ENCODE data around the gene SYCP2.
"Not testable (repeated sequence)": the region's sequence is repeated elsewhere in the genome, so short reads cannot be mapped to it uniquely, and the experiment has no call there.

SYCP2 gene

GRCh38 chr20:59920944-59921343 is 12.5 kb downstream of the SYCP2 start:
- Histone ChIP-seq H3K36me3 (ENCODE audit: insufficient read depth, low read length) (no peaks in the 10 kb centered on the region), H3K4me3 (ENCODE audit: low read length) (no peak overlapping the region), H3K27me3 (ENCODE audit: insufficient read depth, low read length) (peaks cover 4% of the 10 kb centered on the region), H3K4me1 (ENCODE audit: insufficient read depth, low read length) (no peaks in the 10 kb centered on the region), H2AFZ (ENCODE audit: low read depth, low read length) (no peak overlapping the region), H3K9me3 (ENCODE audit: low read length) (no peaks in the 10 kb centered on the region)

- no peaks in the 10 kb centered on the region for H3K4me1 ChIP-seq (ENCODE audit: insufficient read depth, low read length)
- H2AFZ ChIP-seq (ENCODE audit: low read depth, low read length) = no peak overlapping the region
- H3K36me3 ChIP-seq (ENCODE audit: insufficient read depth, low read length) = no peaks in the 10 kb centered on the region
- H3K4me3 ChIP-seq (ENCODE audit: low read length) = no peak overlapping the region
- no peaks in the 10 kb centered on the region for H3K9me3 ChIP-seq (ENCODE audit: low read length)
- H3K27me3 ChIP-seq (ENCODE audit: insufficient read depth, low read length) = peaks cover 11% of the 10 kb centered on the region
Measured at GRCh38 chr20:59912609-59913008, 20.8 kb downstream of the SYCP2 start.

- H3K36me3 ChIP-seq (ENCODE audit: insufficient read depth, low read length) = no peaks in the 10 kb centered on the region
- H3K9me3 ChIP-seq (ENCODE audit: low read length) = no peaks in the 10 kb centered on the region
- peaks cover 11% of the 10 kb centered on the region for H3K27me3 ChIP-seq (ENCODE audit: insufficient read depth, low read length)
- H3K4me3 ChIP-seq (ENCODE audit: low read length) = no peak overlapping the region
- no peaks in the 10 kb centered on the region for H3K4me1 ChIP-seq (ENCODE audit: insufficient read depth, low read length)
- no peak overlapping the region for H2AFZ ChIP-seq (ENCODE audit: low read depth, low read length)
Measured at GRCh38 chr20:59911041-59911440, 22.4 kb downstream of the SYCP2 start.

- Histone ChIP-seq H3K9me3 (ENCODE audit: low read length) (no peaks in the 10 kb centered on the region), H3K27me3 (ENCODE audit: insufficient read depth, low read length) (peaks cover 11% of the 10 kb centered on the region), H2AFZ (ENCODE audit: low read depth, low read length) (no peak overlapping the region), H3K4me3 (ENCODE audit: low read length) (no peak overlapping the region), H3K36me3 (ENCODE audit: insufficient read depth, low read length) (no peaks in the 10 kb centered on the region), H3K4me1 (ENCODE audit: insufficient read depth, low read length) (no peaks in the 10 kb centered on the region)
Measured at GRCh38 chr20:59908855-59909254, 24.6 kb downstream of the SYCP2 start.

DNA sequence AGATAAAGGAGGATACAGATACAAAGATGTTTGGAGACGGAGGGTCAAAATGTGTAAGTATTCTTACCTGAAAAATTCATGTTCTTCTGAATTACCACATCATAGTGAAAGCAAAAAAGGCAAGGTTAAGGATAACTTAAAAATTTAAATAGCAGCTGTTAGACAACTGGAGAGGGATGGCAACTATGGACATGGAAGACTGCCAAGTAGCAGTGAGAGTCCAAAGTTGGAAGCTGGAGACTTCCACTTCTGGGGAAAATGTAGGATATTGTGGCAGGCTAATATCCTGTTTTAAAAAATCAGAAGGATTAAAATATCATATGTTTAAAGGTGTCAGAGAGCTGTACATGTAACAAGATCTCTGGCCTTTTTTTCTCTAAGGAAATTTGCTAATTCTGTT is 29.8 kb downstream of the SYCP2 start:
- peaks cover 10% of the 10 kb centered on the region for H3K27me3 ChIP-seq (ENCODE audit: insufficient read depth, low read length)
- no peak overlapping the region for H3K4me3 ChIP-seq (ENCODE audit: low read length)
- H2AFZ ChIP-seq (ENCODE audit: low read depth, low read length) = no peak overlapping the region
- H3K36me3 ChIP-seq (ENCODE audit: insufficient read depth, low read length) = no peaks in the 10 kb centered on the region
- H3K9me3 ChIP-seq (ENCODE audit: low read length) = no peaks in the 10 kb centered on the region
- H3K4me1 ChIP-seq (ENCODE audit: insufficient read depth, low read length) = no peaks in the 10 kb centered on the region

DNA sequence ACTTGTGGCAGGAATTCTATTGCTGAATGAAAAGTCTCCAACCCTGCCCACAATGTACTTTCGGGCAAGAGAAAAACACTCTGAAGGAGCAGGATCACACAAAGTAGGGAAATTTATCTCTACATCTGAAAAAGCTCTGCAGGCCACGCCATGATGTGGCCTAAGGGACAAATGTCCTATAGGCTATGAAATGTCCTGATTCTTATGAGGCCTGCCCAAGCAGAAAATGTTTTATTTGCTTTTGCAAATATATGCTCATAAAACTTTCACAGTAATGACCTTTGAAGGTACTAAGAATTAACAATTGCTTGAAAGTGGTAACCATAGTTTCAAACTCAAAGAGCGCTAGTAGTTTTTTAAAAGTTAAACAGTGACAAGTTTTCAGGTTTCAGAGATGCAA is 31.0 kb downstream of the SYCP2 start:
- no peaks in the 10 kb centered on the region for H3K4me1 ChIP-seq (ENCODE audit: insufficient read depth, low read length)
- no peak overlapping the region for H3K4me3 ChIP-seq (ENCODE audit: low read length)
- H3K36me3 ChIP-seq (ENCODE audit: insufficient read depth, low read length) = no peaks in the 10 kb centered on the region
- no peak overlapping the region for H2AFZ ChIP-seq (ENCODE audit: low read depth, low read length)
- H3K9me3 ChIP-seq (ENCODE audit: low read length) = no peaks in the 10 kb centered on the region
- peaks cover 9% of the 10 kb centered on the region for H3K27me3 ChIP-seq (ENCODE audit: insufficient read depth, low read length)

DNA sequence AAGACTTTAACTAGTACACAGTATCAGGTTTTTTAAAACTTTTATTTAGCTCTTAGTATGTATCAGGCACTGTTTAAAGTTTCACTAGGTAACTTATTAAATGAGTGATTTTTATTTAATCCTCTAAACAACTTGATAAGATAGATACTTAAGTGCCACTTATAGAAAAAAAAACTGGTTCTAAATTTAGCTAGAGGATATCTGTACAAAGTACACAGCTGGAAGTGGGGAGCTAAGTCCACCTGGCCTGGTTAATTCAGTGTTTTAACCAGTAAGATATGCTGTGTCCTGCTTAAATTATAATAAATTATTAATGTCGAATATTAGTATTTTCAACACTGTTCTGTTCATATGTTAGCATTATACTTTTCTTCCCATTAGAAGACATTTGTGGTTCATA is 37.5 kb downstream of the SYCP2 start:
- peaks cover 9% of the 10 kb centered on the region for H3K27me3 ChIP-seq (ENCODE audit: insufficient read depth, low read length)
- no peaks in the 10 kb centered on the region for H3K4me1 ChIP-seq (ENCODE audit: insufficient read depth, low read length)
- no peaks in the 10 kb centered on the region for H3K36me3 ChIP-seq (ENCODE audit: insufficient read depth, low read length)
- no peaks in the 10 kb centered on the region for H3K9me3 ChIP-seq (ENCODE audit: low read length)
- no peak overlapping the region for H3K4me3 ChIP-seq (ENCODE audit: low read length)
- H2AFZ ChIP-seq (ENCODE audit: low read depth, low read length) = no peak overlapping the region

DNA sequence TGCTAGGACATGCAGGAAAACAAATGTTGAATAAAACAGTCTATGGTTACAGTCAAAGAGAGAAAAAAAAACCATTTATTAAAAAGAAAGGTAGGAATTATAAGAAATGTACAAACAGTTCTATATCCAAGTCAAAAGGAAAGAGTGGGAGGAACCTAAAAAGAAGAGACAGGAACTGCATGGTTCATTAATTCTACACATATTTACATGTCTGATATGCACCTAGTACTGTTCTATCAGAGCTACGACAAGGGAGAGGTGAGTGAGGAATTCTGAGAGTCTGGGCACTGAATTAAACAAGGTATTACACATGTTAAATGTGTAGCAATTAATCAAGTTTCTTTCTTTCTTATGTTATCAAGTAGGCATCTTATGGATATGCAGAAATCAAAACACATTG is 41.9 kb downstream of the SYCP2 start:
- H3K9me3 ChIP-seq (ENCODE audit: low read length) = no peaks in the 10 kb centered on the region
- peaks cover 7% of the 10 kb centered on the region for H3K27me3 ChIP-seq (ENCODE audit: insufficient read depth, low read length)
- no peaks in the 10 kb centered on the region for H3K4me1 ChIP-seq (ENCODE audit: insufficient read depth, low read length)
- H3K4me3 ChIP-seq (ENCODE audit: low read length) = no peak overlapping the region
- no peak overlapping the region for H2AFZ ChIP-seq (ENCODE audit: low read depth, low read length)
- H3K36me3 ChIP-seq (ENCODE audit: insufficient read depth, low read length) = no peaks in the 10 kb centered on the region

DNA sequence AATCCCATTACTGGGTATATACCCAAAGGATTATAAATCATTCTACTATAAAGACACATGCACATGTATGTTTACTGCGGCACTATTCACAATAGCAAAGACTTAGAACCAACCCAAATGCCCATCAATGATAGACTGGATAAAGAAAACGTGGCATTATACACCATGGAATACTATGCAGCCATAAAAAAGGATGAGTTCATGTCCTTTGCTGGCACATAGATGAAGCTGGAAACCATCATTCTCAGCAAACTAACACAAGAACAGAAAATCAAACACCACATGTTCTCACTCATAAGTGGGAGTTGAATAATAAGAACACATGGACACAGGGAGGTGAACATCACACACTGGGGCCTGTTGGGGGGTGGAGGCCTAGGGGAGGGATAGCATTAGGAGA is 43.4 kb downstream of the SYCP2 start:
- not testable (repeated sequence) for H3K36me3 ChIP-seq (ENCODE audit: insufficient read depth, low read length); H3K9me3 ChIP-seq (ENCODE audit: low read length); H3K4me1 ChIP-seq (ENCODE audit: insufficient read depth, low read length); H3K27me3 ChIP-seq (ENCODE audit: insufficient read depth, low read length); H3K4me3 ChIP-seq (ENCODE audit: low read length); H2AFZ ChIP-seq (ENCODE audit: low read depth, low read length)

DNA sequence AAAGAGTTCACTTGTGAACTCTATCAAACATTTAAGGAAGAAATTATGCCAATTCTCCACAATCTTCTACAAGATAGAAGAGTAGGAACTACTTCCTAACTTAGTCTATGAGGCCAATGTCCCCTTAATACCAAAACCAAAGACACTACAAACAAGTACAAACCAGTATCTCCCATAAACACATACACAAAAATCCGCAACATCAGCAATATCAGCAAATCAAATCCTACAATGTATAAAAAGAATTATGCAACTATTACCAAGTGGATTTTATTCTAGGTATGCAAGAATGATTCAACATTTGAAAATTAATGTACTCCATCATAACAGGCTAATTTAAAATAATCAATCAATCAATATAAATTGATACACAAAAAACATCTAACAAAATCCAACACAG is 45.4 kb downstream of the SYCP2 start:
- no peaks in the 10 kb centered on the region for H3K9me3 ChIP-seq (ENCODE audit: low read length)
- H3K27me3 ChIP-seq (ENCODE audit: insufficient read depth, low read length) = peaks cover 5% of the 10 kb centered on the region
- no peaks in the 10 kb centered on the region for H3K36me3 ChIP-seq (ENCODE audit: insufficient read depth, low read length)
- H3K4me3 ChIP-seq (ENCODE audit: low read length) = no peak overlapping the region
- no peak overlapping the region for H2AFZ ChIP-seq (ENCODE audit: low read depth, low read length)
- no peaks in the 10 kb centered on the region for H3K4me1 ChIP-seq (ENCODE audit: insufficient read depth, low read length)

DNA sequence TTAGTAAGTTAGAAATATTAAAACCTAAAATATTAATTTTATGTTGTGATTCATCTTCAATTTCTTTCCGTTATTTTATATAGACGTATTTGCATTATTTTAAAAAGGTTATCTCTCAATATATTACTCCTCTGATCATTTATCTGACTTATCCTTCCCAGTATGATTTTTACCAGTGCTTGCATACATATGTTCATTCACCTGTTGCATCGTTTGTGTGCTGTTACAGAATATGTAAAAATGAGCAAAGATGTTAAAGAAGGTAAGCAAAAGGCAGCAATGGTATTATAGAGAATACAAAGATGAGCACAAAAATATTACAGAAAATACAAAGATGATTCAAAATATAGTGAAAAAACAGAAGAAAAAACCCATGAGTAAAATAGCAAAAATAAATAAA is 48.9 kb downstream of the SYCP2 start:
- Histone ChIP-seq H3K9me3 (ENCODE audit: low read length) (no peaks in the 10 kb centered on the region), H3K4me3 (ENCODE audit: low read length) (no peak overlapping the region), H2AFZ (ENCODE audit: low read depth, low read length) (no peak overlapping the region), H3K27me3 (ENCODE audit: insufficient read depth, low read length) (no peaks in the 10 kb centered on the region), H3K4me1 (ENCODE audit: insufficient read depth, low read length) (no peaks in the 10 kb centered on the region), H3K36me3 (ENCODE audit: insufficient read depth, low read length) (no peaks in the 10 kb centered on the region)

DNA sequence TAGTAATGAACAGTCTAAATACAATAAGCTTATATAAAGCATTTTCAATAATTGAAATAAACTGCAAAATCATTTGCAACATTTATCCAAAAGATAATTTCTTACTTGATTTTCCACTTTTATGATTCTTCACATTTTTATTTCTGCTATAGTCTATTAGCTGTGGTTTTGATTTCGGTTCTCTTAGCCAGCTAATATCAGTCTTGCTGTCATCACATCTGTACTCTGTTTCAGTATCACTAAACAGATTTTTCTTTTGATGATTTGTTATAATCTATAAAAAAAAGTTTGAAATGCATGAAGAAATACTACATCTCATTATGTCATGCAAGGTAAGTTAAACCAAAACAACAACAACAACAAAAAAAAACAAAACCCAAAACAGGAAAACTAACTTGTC is 53.2 kb downstream of the SYCP2 start:
- H3K9me3 ChIP-seq (ENCODE audit: low read length) = no peaks in the 10 kb centered on the region
- H3K4me1 ChIP-seq (ENCODE audit: insufficient read depth, low read length) = no peaks in the 10 kb centered on the region
- H3K4me3 ChIP-seq (ENCODE audit: low read length) = no peak overlapping the region
- no peak overlapping the region for H2AFZ ChIP-seq (ENCODE audit: low read depth, low read length)
- H3K27me3 ChIP-seq (ENCODE audit: insufficient read depth, low read length) = no peaks in the 10 kb centered on the region
- H3K36me3 ChIP-seq (ENCODE audit: insufficient read depth, low read length) = no peaks in the 10 kb centered on the region

- Histone ChIP-seq H2AFZ (ENCODE audit: low read depth, low read length) (no peak overlapping the region), H3K4me3 (ENCODE audit: low read length) (no peak overlapping the region), H3K9me3 (ENCODE audit: low read length) (no peaks in the 10 kb centered on the region), H3K36me3 (ENCODE audit: insufficient read depth, low read length) (no peaks in the 10 kb centered on the region), H3K4me1 (ENCODE audit: insufficient read depth, low read length) (no peaks in the 10 kb centered on the region), H3K27me3 (ENCODE audit: insufficient read depth, low read length) (no peaks in the 10 kb centered on the region)
Measured at GRCh38 chr20:59873409-59873808, 60.0 kb downstream of the SYCP2 start.

DNA sequence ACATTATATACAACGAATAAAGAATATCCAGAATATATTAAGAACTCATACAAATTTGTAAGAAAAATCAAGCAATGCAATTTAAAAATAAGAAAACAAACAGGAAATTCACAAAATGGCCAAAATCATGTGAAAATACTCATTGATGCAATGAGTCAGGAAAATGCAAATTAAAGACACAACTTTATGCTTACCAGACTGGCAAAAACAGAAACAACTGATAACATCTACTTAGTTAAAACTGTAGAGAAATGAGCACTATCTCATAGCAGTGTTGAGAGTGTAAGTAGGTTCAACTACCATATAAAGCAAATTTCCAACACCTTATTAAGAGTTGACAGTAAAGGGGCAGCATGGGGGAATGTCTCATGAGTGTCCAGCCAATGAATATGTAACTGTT is 62.3 kb downstream of the SYCP2 start:
- Histone ChIP-seq H3K9me3 (ENCODE audit: low read length) (no peaks in the 10 kb centered on the region), H3K4me3 (ENCODE audit: low read length) (no peak overlapping the region), H3K27me3 (ENCODE audit: insufficient read depth, low read length) (no peaks in the 10 kb centered on the region), H2AFZ (ENCODE audit: low read depth, low read length) (no peak overlapping the region), H3K36me3 (ENCODE audit: insufficient read depth, low read length) (no peaks in the 10 kb centered on the region), H3K4me1 (ENCODE audit: insufficient read depth, low read length) (no peaks in the 10 kb centered on the region)

Data from neuron (in vitro differentiated cells).